ENCODE measurements around the gene UROD.
"Not testable (repeated sequence)": the region's sequence is repeated elsewhere in the genome, so short reads cannot be mapped to it uniquely, and the experiment has no call there.

The UROD gene

DNA sequence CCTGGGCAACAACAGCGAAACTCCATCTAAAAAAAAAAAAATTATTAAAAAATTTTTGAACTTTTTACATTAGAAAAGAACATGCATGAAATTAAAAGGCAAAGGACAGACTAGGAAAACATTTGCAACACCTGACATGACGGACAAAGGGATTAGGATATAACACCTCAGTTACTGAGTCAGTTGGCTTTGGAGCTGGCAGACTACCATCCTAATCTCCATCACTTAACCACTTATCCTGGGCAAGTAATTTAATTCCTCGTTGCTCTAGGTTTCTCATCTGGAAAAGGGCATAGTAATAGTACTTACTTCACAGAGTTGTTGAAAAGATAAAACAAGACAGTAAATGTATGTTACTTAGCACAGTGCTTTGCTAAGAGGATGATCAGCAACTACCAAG, 12.8 kb upstream of the UROD start:
- Histone ChIP-seq H3K9ac (ENCODE audit: low read depth, low read length) (no peak overlapping the region), H3K4me3 (ENCODE audit: low read depth, low read length) (no peak overlapping the region), H3K4me1 (ENCODE audit: control insufficient read depth, insufficient read depth, low read length) (no peaks in the 10 kb centered on the region), H3K27me3 (ENCODE audit: control insufficient read depth, insufficient read depth, low read length) (no peaks in the 10 kb centered on the region), H3K36me3 (ENCODE audit: control insufficient read depth, insufficient read depth, low read length) (peaks cover 11% of the 10 kb centered on the region), H3K9me3 (ENCODE audit: control insufficient read depth, insufficient read depth, low read length) (no peaks in the 10 kb centered on the region)

DNA sequence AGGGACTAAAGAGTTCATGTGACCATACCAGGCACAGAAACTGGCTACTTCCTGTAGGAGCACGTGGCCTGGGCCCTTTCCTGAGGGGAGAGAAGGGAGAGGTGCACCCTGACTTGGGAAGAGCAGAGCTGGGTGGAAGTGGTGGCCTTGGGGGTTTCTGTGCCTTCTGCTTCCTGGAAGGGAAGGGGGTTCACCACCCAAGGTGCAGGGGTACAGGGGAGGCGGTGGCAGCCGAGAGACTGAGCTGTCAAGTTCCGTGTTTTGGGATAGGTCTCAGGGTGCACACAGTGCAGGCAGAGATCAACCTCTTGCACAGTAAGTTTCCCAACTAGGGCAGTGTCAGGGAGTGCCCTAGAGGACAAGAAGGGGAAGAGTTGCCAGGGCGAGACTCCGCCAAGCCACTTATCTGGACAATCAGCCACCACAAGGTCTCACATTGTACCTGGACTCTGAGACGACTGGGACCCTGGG, 11.0 kb upstream of the UROD start:
- Histone ChIP-seq H3K36me3 (ENCODE audit: control insufficient read depth, insufficient read depth, low read length) (peaks cover 16% of the 10 kb centered on the region), H3K4me3 (ENCODE audit: low read depth, low read length) (no peak overlapping the region), H3K9ac (ENCODE audit: low read depth, low read length) (no peak overlapping the region), H3K27me3 (ENCODE audit: control insufficient read depth, insufficient read depth, low read length) (no peaks in the 10 kb centered on the region), H3K4me1 (ENCODE audit: control insufficient read depth, insufficient read depth, low read length) (no peaks in the 10 kb centered on the region), H3K9me3 (ENCODE audit: control insufficient read depth, insufficient read depth, low read length) (no peaks in the 10 kb centered on the region)

DNA sequence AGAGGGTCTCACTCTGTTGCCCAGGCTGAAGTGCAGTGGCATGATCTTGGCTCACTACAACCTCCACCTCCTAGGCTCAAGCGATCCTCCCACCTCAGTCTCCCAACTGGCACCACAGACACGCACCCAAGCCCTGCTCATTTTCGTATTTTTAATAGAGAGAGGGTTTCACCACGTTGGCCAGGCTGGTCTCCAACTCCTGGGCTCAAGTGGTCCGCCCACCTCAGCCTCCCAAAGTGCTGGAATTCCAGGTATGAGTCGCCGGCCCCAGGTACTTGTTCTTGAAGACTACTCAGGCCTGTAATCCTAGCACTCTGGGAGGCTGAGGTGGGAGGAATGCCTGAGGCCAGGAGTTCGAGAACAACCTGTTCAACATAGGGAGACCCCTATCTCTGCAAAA, 10.5 kb upstream of the UROD start:
- H3K9ac ChIP-seq (ENCODE audit: low read depth, low read length); H3K4me3 ChIP-seq (ENCODE audit: low read depth, low read length); H3K9me3 ChIP-seq (ENCODE audit: control insufficient read depth, insufficient read depth, low read length); H3K27me3 ChIP-seq (ENCODE audit: control insufficient read depth, insufficient read depth, low read length); H3K4me1 ChIP-seq (ENCODE audit: control insufficient read depth, insufficient read depth, low read length): not testable (repeated sequence)
- H3K36me3 ChIP-seq (ENCODE audit: control insufficient read depth, insufficient read depth, low read length): peaks cover 16% of the 10 kb centered on the region

DNA sequence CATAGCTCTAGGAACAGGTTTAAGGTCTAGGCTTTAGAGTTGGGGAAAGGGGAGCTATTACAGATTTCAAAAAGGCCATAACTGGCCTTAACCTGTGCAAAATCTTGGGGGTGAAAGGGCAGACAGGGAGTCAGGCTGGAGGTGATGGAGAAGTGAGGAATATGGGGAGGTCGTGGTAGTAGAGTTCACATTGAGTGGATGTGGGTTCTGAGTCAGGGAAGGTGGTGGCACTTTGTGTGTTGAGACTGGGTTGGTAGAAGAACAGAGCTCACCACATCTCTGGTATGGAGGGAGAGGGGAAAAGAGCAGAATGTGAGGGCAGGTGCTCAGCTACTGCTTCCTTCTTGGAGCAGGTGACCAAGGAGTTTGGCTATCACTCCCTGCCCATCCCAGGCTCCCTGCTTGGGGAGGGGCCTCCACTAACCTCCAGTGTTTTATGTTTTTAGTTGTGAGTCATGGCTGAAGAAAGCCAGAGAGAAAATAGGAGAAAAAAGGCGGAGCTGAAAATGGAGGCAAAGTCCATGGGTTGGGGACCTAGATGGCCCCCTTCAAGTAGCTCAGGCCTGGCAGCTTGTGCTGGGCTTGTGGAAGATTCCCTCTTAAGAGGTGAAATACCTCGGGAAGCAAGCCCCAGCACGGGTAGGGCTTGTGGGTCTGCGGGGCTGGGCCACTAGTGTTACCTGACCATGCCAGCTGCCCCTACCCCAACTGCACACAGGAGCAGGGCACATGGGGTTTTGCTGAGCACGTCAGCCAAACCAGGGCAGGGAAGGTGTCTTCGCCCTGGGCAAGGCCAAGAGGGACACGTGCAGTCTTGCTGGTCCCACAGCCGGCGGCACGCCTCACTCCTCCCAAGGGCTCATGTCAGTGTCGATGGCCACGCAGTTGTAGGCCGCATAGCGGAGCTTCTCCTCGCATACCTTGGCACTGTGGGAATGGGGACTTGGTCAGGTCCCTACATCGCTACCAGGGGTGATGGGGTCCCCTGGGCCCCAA, 9.1 kb upstream of the UROD start:
- no peak overlapping the region for H3K4me3 ChIP-seq (ENCODE audit: low read depth, low read length)
- no peaks in the 10 kb centered on the region for H3K4me1 ChIP-seq (ENCODE audit: control insufficient read depth, insufficient read depth, low read length)
- peaks cover 23% of the 10 kb centered on the region for H3K36me3 ChIP-seq (ENCODE audit: control insufficient read depth, insufficient read depth, low read length)
- H3K9ac ChIP-seq (ENCODE audit: low read depth, low read length): no peak overlapping the region
- H3K27me3 ChIP-seq (ENCODE audit: control insufficient read depth, insufficient read depth, low read length): no peaks in the 10 kb centered on the region
- no peaks in the 10 kb centered on the region for H3K9me3 ChIP-seq (ENCODE audit: control insufficient read depth, insufficient read depth, low read length)

DNA sequence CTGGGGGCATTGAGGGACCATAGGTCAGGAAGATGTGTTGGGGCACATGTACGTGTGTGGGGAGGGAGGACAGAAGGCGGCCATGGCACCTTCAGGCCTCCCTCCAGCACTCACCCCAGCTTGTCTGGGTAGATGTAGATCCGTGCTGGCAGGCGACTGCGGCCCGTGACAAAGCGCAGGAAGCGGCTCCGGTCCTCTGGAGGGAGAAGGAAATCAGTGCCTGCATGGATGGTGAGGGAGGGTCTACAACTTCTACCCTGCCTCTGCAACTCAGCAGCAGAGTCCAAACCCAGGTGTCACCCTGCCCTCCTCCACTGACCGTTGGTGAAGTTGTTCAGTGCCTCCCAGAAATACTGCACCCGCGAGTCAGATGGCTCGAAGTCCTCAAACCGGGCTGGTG, 8.3 kb upstream of the UROD start:
- peaks cover 27% of the 10 kb centered on the region for H3K36me3 ChIP-seq (ENCODE audit: control insufficient read depth, insufficient read depth, low read length)

DNA sequence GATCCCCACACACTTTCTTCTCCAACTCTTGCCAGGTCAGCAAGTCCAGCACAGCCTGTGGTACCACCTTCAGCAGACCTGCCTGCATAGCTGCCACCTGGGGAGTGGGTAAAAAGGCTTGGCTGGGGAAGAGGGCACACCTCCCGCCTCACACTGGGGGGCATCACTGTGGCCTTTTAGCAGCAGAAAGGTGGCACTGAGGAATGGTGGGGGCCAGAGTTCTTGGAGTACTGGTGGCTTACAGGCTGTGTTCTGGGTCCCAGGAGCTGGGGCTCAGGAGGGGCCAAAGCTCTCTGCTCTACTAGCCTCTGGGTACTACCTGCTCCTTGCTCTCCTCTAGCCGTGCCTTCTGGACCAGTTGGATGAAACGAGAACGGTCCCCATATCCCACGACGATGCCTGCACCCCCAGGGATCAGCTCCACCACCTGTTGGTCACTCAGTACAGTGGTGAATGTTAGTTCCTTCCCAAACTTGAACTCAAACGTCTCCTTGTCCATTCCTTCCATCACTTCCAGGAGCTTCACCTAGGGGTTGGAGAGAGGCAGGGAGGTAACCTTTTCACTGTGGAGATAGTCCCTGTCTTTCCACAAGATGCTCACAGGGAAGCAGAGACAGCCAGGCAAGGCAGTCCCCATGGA, 7.7 kb upstream of the UROD start:
- no peaks in the 10 kb centered on the region for H3K27me3 ChIP-seq (ENCODE audit: control insufficient read depth, insufficient read depth, low read length)
- H3K4me3 ChIP-seq (ENCODE audit: low read depth, low read length): no peak overlapping the region
- no peaks in the 10 kb centered on the region for H3K4me1 ChIP-seq (ENCODE audit: control insufficient read depth, insufficient read depth, low read length)
- H3K9ac ChIP-seq (ENCODE audit: low read depth, low read length): no peak overlapping the region
- no peaks in the 10 kb centered on the region for H3K9me3 ChIP-seq (ENCODE audit: control insufficient read depth, insufficient read depth, low read length)
- H3K36me3 ChIP-seq (ENCODE audit: control insufficient read depth, insufficient read depth, low read length): peaks cover 27% of the 10 kb centered on the region

More for the DNA sequence above, 8.3 kb upstream of the UROD start:
- H3K27me3 ChIP-seq (ENCODE audit: control insufficient read depth, insufficient read depth, low read length): no peaks in the 10 kb centered on the region
- no peak overlapping the region for H3K4me3 ChIP-seq (ENCODE audit: low read depth, low read length)
- H3K9ac ChIP-seq (ENCODE audit: low read depth, low read length): no peak overlapping the region
- no peaks in the 10 kb centered on the region for H3K4me1 ChIP-seq (ENCODE audit: control insufficient read depth, insufficient read depth, low read length)
- no peaks in the 10 kb centered on the region for H3K9me3 ChIP-seq (ENCODE audit: control insufficient read depth, insufficient read depth, low read length)

DNA sequence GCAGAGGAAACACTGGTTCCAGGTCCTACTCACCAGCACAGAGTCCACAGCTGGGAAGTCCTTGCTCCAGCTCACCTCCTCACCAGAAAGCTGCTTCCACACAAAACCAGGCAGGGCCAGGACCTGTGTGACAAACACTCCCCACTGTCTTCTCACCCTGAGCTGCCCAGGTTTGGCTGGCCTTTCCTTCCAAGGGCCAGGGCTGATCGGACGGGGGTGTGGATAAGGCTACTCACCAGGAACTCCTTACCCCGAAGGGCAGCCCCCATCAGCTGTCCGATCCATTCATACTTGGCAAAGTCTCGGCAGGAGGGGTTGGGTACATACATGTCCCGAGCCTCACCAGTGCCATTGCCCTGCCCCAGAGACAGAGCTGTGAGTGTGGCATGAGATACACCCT, 6.3 kb upstream of the UROD start:
- Histone ChIP-seq H3K4me1 (ENCODE audit: control insufficient read depth, insufficient read depth, low read length) (no peaks in the 10 kb centered on the region), H3K9me3 (ENCODE audit: control insufficient read depth, insufficient read depth, low read length) (no peaks in the 10 kb centered on the region), H3K9ac (ENCODE audit: low read depth, low read length) (no peak overlapping the region), H3K27me3 (ENCODE audit: control insufficient read depth, insufficient read depth, low read length) (no peaks in the 10 kb centered on the region), H3K36me3 (ENCODE audit: control insufficient read depth, insufficient read depth, low read length) (peaks cover 27% of the 10 kb centered on the region), H3K4me3 (ENCODE audit: low read depth, low read length) (no peak overlapping the region)

DNA sequence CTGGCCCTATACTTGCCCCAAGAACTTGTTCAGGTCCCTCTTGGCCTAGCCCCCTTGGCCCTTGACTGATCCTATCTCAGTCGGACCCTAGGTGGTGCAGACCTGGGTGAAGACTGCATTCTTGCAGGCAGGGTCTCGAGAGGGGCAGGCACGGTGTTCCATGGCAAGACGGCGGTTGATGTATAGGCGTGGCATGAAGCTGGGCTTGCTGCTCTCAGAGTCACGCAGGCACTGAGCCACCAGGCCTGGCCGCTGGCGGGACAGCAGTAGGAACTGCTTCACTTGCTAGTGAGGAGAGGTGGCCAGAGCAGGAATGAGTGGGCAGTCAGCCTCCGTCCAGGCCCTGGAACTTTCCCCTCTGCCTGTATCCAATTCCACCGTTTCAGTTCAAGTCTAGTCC, 4.7 kb upstream of the UROD start:
- Histone ChIP-seq H3K27me3 (ENCODE audit: control insufficient read depth, insufficient read depth, low read length) (no peaks in the 10 kb centered on the region), H3K36me3 (ENCODE audit: control insufficient read depth, insufficient read depth, low read length) (peaks cover 27% of the 10 kb centered on the region), H3K9ac (ENCODE audit: low read depth, low read length) (no peak overlapping the region), H3K9me3 (ENCODE audit: control insufficient read depth, insufficient read depth, low read length) (no peaks in the 10 kb centered on the region), H3K4me3 (ENCODE audit: low read depth, low read length) (no peak overlapping the region), H3K4me1 (ENCODE audit: control insufficient read depth, insufficient read depth, low read length) (peaks cover 6% of the 10 kb centered on the region)

DNA sequence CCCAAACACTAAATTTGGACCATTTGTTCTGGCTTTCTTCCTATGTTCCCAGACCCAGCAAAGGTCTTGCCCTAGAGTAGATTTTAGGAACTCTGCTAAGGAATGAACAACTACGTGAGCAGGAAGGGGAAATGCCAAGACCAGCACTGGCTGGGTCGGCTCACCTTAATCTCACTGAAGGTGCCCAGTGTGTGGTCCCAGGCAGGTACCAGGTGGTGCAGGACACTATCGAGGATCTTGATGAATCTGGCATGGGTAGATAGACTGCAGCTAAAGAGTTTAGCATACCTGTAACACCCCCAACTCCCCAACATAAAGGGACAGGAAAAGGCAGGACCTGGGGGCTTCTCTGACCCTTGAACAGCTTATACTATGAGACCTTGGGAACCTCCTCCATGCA, 4.0 kb upstream of the UROD start:
- no peak overlapping the region for H3K9ac ChIP-seq (ENCODE audit: low read depth, low read length)
- H3K27me3 ChIP-seq (ENCODE audit: control insufficient read depth, insufficient read depth, low read length): no peaks in the 10 kb centered on the region
- H3K4me3 ChIP-seq (ENCODE audit: low read depth, low read length): no peak overlapping the region
- peaks cover 27% of the 10 kb centered on the region for H3K36me3 ChIP-seq (ENCODE audit: control insufficient read depth, insufficient read depth, low read length)
- H3K9me3 ChIP-seq (ENCODE audit: control insufficient read depth, insufficient read depth, low read length): no peaks in the 10 kb centered on the region
- H3K4me1 ChIP-seq (ENCODE audit: control insufficient read depth, insufficient read depth, low read length): peaks cover 8% of the 10 kb centered on the region

DNA sequence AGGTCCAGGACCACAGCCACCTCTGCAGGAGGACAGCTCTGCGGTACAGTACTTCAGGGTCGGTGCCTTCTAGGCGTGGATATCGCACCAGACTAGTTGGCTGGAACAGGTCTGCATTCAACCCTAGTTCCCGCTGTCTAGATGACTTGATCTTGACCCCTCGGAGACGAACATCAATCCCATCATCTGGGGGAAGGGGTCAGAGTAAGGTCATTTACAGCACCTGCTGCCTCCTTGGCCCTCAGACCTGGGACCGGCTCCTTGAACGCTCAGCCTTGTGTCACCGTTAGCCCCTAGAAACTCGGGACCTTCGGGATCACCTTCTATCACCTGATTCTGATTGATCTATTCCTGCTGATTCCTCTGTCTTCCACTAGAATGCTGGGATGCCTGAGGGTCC, 3.5 kb upstream of the UROD start:
- Histone ChIP-seq H3K27me3 (ENCODE audit: control insufficient read depth, insufficient read depth, low read length) (no peaks in the 10 kb centered on the region), H3K9ac (ENCODE audit: low read depth, low read length) (no peak overlapping the region), H3K4me3 (ENCODE audit: low read depth, low read length) (no peak overlapping the region), H3K9me3 (ENCODE audit: control insufficient read depth, insufficient read depth, low read length) (no peaks in the 10 kb centered on the region), H3K4me1 (ENCODE audit: control insufficient read depth, insufficient read depth, low read length) (peaks cover 10% of the 10 kb centered on the region), H3K36me3 (ENCODE audit: control insufficient read depth, insufficient read depth, low read length) (peaks cover 23% of the 10 kb centered on the region)

DNA sequence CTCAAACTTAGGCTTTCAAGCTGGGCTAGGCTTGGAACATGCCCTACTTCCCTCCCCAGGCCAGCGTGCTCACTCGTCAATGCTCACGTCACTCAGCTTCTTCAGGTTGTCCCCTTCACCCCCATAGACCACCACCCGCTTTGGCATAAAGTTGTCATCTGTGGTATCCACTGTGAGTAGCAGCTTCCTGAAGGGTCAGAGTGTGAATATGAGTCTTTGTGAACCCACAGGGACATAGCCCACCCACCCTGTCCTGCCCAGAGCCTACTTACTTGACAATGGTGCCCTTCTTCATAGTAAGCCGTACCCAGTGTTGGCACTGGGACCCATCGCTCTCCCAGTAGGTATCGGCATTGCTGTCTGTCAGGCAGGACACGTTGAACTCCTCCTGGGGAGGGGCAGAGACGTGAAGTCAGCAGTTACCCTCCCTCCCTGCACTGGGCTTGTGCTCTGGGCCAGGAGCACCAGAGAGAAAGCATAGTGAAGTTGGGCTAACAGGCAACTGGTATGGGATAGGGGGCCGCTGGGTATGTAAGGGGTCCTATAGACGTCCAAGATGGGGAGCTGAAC, 2.7 kb upstream of the UROD start:
- Histone ChIP-seq H3K27me3 (ENCODE audit: control insufficient read depth, insufficient read depth, low read length) (no peaks in the 10 kb centered on the region), H3K9ac (ENCODE audit: low read depth, low read length) (no peak overlapping the region), H3K9me3 (ENCODE audit: control insufficient read depth, insufficient read depth, low read length) (no peaks in the 10 kb centered on the region), H3K4me3 (ENCODE audit: low read depth, low read length) (no peak overlapping the region), H3K36me3 (ENCODE audit: control insufficient read depth, insufficient read depth, low read length) (peaks cover 15% of the 10 kb centered on the region), H3K4me1 (ENCODE audit: control insufficient read depth, insufficient read depth, low read length) (peaks cover 10% of the 10 kb centered on the region)
